Endothelial cell of umbilical vein (primary cell): Measurements from ENCODE around the gene YPEL1. TPM values are rescaled to one million over a fixed set of nuclear protein-coding genes. Genes with fewer than 3 reads are reported as not detected.

Source experiments
- BruUV-seq: library from RNA; stranded (reverse); fragments of 400-500 nt; replicated peaks from 2 replicates; lab custom pipeline; 2021; lab: Mats Ljungman, UMichigan
- CTCF ChIA-PET: fragments of 300-600, 350-600 bp; sonication (Branson Sonifier 250); formaldehyde crosslinking; loops from one replicate; lab custom pipeline; 2021; ENCODE audit warnings: antibody characterized with exemption, inconsistent platforms; lab: Charles Lee
- POLR2A ChIA-PET: fragments of 300-600, 350-600 bp; sonication (Branson Sonifier 250); formaldehyde crosslinking; loops from one replicate; lab custom pipeline; 2021; ENCODE audit warnings: antibody characterized with exemption, inconsistent platforms; lab: Charles Lee
- DNase-seq: peaks from one replicate; pipeline ENCODE4 v3.0.0-alpha.2; 2011; ENCODE audit warnings: low read depth, low spot score
- FAIRE-seq: peaks from 2 replicates; lab custom pipeline; 2011; peaks lifted over from hg19 to GRCh38; lab: Jason Lieb, UNC
- H2AFZ ChIP-seq: 2 replicates; pipeline ENCODE4 v1.6.0; 2012; ENCODE audit warnings: low read depth, low read length, control low read depth, inconsistent platforms
- H3K27ac ChIP-seq: 2 replicates; pipeline ENCODE4 v1.5.1; 2011; ENCODE audit warnings: low read depth, mild to moderate bottlenecking, control low read depth, low read length, moderate library complexity; ENCODE audit not compliant: insufficient read depth
- H3K27me3 ChIP-seq, 2 experiments: 2 replicates each; pipeline versions ENCODE4 v1.6.0 to v1.6.1; 2011; ENCODE audit warnings: low read length in 2 of 2, mixed read lengths in 1 of 2; ENCODE audit not compliant: control insufficient read depth in 2 of 2, insufficient read depth in 2 of 2
- H3K36me3 ChIP-seq, 2 experiments: 2 replicates in 1 of 2; 3 replicates in 1 of 2; pipeline ENCODE4 v1.5.1; 2011; ENCODE audit warnings: low read length in 2 of 2, mild to moderate bottlenecking in 1 of 2, moderate library complexity in 1 of 2; ENCODE audit not compliant: control insufficient read depth in 2 of 2, insufficient read depth in 2 of 2; ENCODE audit errors: extremely low read depth in 1 of 2
- H3K4me1 ChIP-seq: 3 replicates; pipeline ENCODE4 v1.5.1; 2011; ENCODE audit warnings: mild to moderate bottlenecking, low read length; ENCODE audit not compliant: control insufficient read depth, insufficient read depth; ENCODE audit errors: extremely low read depth
- H3K4me2 ChIP-seq: 2 replicates; pipeline ENCODE4 v1.6.1; 2011; ENCODE audit warnings: low read length, control low read depth, mixed read lengths; ENCODE audit not compliant: insufficient read depth
- H3K4me3 ChIP-seq, 3 experiments: fragments of 200-600 bp in 1 of 3; sonication (generic), shearing (Covaris generic) in 1 of 3; replicated peaks in 1 of 3; 2 replicates each; pipeline ENCODE4 v1.5.1; 2011 to 2016; ENCODE audit warnings: control low read depth in 3 of 3, low read length in 3 of 3, mild to moderate bottlenecking in 2 of 3, inconsistent platforms in 1 of 3, low read depth in 1 of 3, moderate library complexity in 1 of 3; ENCODE audit not compliant: insufficient read depth in 1 of 3
- H3K79me2 ChIP-seq: 2 replicates; pipeline ENCODE4 v1.6.0; 2012; ENCODE audit warnings: low read length, inconsistent platforms; ENCODE audit not compliant: control insufficient read depth, insufficient read depth
- H3K9ac ChIP-seq: replicated peaks from 2 replicates; pipeline ENCODE3; 2011; ENCODE audit warnings: low read length, control low read depth; ENCODE audit not compliant: insufficient read depth; ENCODE audit errors: extremely low read depth
- H3K9me1 ChIP-seq: replicated peaks from 3 replicates; pipeline ENCODE4 v1.6.0; 2011; ENCODE audit warnings: mild to moderate bottlenecking, low read length; ENCODE audit not compliant: control insufficient read depth, insufficient read depth; ENCODE audit errors: extremely low read depth
- H3K9me3 ChIP-seq: replicated peaks from 2 replicates; pipeline ENCODE4 v1.5.1; 2012; ENCODE audit warnings: low read length, inconsistent platforms; ENCODE audit not compliant: control insufficient read depth, insufficient read depth
- H4K20me1 ChIP-seq: replicated peaks from 2 replicates; pipeline ENCODE3; 2011; ENCODE audit warnings: mild to moderate bottlenecking, low read length; ENCODE audit not compliant: control insufficient read depth, insufficient read depth; ENCODE audit errors: extremely low read depth
- CTCF ChIP-seq, 2 donors: IDR thresholded peaks; 1 replicate in 1 of 2; 2 replicates in 1 of 2; pipeline ENCODE4 v1.5.1; 2011; ENCODE audit warnings: low read length in 2 of 2, mild to moderate bottlenecking in 2 of 2, moderate library complexity in 2 of 2, control low read depth in 1 of 2, inconsistent platforms in 1 of 2, low read depth in 1 of 2; ENCODE audit not compliant: insufficient read depth in 1 of 2; ENCODE audit errors: extremely low read depth in 1 of 2
- FOS ChIP-seq: IDR thresholded peaks from 2 replicates; pipeline ENCODE4 v1.6.1; 2011; ENCODE audit warnings: mild to moderate bottlenecking, low read length, moderate library complexity, borderline replicate concordance; ENCODE audit not compliant: insufficient read depth
- GATA2 ChIP-seq: IDR thresholded peaks from 2 replicates; pipeline ENCODE4 v1.7.0; 2011; ENCODE audit warnings: low read depth, mild to moderate bottlenecking, moderate library complexity, mixed read lengths, low read length; ENCODE audit not compliant: insufficient read length, insufficient read depth
- MAX ChIP-seq: IDR thresholded peaks from 2 replicates; pipeline ENCODE4 v1.6.1; 2011; ENCODE audit not compliant: insufficient read depth, insufficient read length
- MYC ChIP-seq: IDR thresholded peaks from one replicate; pipeline ENCODE4 v1.6.1; 2011; ENCODE audit warnings: mild to moderate bottlenecking, low read depth, low read length
- POLR2A ChIP-seq: IDR thresholded peaks from 2 replicates; pipeline ENCODE4 v1.6.1; 2012; ENCODE audit warnings: low read depth, mild to moderate bottlenecking, control low read depth, low read length
- POLR2AphosphoS5 ChIP-seq: IDR thresholded peaks from 2 replicates; pipeline ENCODE4 v1.6.1; 2012; ENCODE audit warnings: low read depth, mild to moderate bottlenecking, control low read depth, low read length, moderate library complexity; ENCODE audit not compliant: insufficient read depth
- dilution Hi-C: fragments of 300-500 bp; cut with MboI; formaldehyde crosslinking; loops from one replicate; pipeline ENCODE4 v1.15.0; 2019; ENCODE audit warnings: low sequenced_read_pairs; ENCODE audit not compliant: extremely low pct_ligation_motif_present
- intact Hi-C: fragments of 100-400 bp; cut with micrococcal nuclease; formaldehyde crosslinking; loops from one replicate; pipeline ENCODE4 v1.10.0; 2022
- polyA plus RNA-seq, 4 experiments: library from polyadenylated mRNA; depleted of rRNA in 3 of 4; stranded (reverse) in 3 of 4; unstranded in 1 of 4; fragments of >200 nt; gene quantifications; 2 replicates each; pipeline versions ENCODE4 v1.2.1 to v1.2.3, GENCODE V29; 2011 to 2012; ENCODE audit warnings: missing spikeins in 1 of 4
- total RNA-seq: library from RNA; stranded (reverse); gene quantifications from 2 replicates; pipeline ENCODE4 v1.2.3, GENCODE V29; 2021

The YPEL1 gene
- total and polyA plus RNA-seq, 2 donors (not counting 3 experiments of a cell fraction or from before 2014, with no cell fraction given), result 3.7 to 6.2 TPM

DNA sequence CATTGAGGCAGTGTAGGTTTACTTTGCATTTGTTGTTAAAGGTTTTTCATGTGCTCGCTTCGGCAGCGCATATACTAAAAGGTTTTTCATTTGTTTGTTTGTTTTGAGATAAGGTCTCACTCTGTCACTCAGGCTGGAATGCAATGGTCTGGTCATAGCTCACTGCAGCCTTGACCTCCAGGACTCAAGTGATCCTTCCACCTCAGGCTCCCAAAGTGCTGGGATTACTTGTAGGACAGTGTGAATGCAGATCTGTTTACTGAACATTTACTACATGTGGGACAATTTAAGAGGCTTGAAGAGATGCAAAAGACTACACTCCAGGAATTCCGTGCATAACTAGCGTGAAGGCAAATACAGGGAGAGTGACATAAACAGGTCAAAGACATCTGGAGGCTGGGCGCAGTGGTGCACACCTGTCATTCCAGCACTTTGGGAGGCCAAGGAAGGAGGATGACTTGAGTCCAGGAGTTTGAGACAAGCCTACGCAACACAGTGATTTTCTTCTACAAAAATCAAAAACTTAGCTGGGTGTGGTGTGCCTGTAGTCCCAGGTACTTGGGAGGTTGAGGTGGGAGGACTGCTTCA lies 34.1 kb downstream of the YPEL1 start:
- Histone ChIP-seq H3K4me3 (no peak overlapping the region), H3K27me3 (no peaks in the 10 kb centered on the region), H2AFZ (no peak overlapping the region), H3K9ac (no peak overlapping the region), H4K20me1 (no peaks in the 10 kb centered on the region), H3K79me2 (no peaks in the 10 kb centered on the region), H3K4me1 (no peaks in the 10 kb centered on the region), H3K4me2 (no peak overlapping the region), H3K9me3 (no peaks in the 10 kb centered on the region), H3K36me3 (peaks cover 0 to 14% of the 10 kb centered on the region in 2 experiments), H3K9me1 (no peaks in the 10 kb centered on the region), H3K27ac (no peak overlapping the region)
- intact Hi-C loops, result no loop called here
- no TSS peak for BruUV-seq
- no peak for TF ChIP-seq GATA2
- no peak for TF ChIP-seq MAX
- TF ChIP-seq CTCF (IDR thresholded peaks at IDR 0.05; ENCODE audit: extremely low read depth in 1 of 2, insufficient read depth in 1 of 2, low read depth in 1 of 2, low read length in 2 of 2), result no peak
- no peak for TF ChIP-seq MYC
- TF ChIP-seq POLR2AphosphoS5, result no peak
- no peak for TF ChIP-seq FOS
- no peak for TF ChIP-seq POLR2A
- ChIA-PET CTCF (interaction anchor here (1.6 kb wide), 1 partner anchor 12 kb away, joined by 5 read pairs; no protein-coding TSS in a partner anchor), POLR2A (no interaction called here)
- dilution Hi-C loops, result loop anchor here (25.0 kb wide), 1 partner anchor 236 kb away; no protein-coding TSS in a partner anchor
- FAIRE-seq (peak; percentile 40), DNase-seq (no peak)
